AG09319 (cell line): Measurements from ENCODE around the gene RFFL.

Experiments
- DNase-seq: peaks from one replicate; pipeline ENCODE4 v3.0.0-alpha.2; 2010; ENCODE audit warnings: low read depth; ENCODE audit errors: extremely low read depth
- TF ChIP-seq, protein P1 (sequence below): IDR thresholded peaks from 2 replicates; pipeline ENCODE4 v1.5.1; 2011; ENCODE audit warnings: low read depth, mild to moderate bottlenecking, inconsistent platforms, low read length, moderate library complexity

Gene RFFL

DNA sequence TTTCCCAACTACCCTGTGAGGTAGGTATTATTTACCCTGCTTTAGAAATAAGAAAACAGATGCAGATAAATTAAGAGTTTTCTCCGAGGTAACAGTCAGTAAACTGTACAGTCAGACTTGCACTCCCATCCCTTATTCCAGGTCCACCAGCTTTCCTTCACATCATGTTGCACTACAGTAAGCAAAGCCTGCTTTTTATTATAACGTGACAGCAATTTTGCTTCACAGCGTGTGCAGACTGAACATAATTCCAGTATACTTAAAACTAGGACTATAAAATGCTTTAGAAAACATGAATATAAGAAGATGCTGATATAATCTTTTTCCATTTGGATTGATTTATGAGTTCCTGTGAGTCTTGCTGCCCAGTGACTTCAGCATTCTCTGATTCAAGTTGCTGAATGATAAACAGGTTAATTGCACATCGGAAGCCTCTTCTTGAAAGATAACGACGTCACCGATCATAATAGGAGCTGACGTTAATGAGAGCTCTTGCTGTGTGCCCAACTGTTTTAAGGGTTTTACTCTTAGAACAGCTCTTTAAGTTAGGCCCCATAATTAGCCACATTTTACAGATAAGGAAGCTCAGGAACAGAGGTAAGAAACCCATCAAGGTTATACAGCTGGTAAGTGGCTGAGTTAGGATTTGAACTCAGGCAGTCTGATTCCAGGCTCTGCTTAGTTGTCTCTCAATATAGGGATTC is 81.8 kb downstream of the RFFL start:
- no peak for DNase-seq
- TF ChIP-seq, protein P1, sequence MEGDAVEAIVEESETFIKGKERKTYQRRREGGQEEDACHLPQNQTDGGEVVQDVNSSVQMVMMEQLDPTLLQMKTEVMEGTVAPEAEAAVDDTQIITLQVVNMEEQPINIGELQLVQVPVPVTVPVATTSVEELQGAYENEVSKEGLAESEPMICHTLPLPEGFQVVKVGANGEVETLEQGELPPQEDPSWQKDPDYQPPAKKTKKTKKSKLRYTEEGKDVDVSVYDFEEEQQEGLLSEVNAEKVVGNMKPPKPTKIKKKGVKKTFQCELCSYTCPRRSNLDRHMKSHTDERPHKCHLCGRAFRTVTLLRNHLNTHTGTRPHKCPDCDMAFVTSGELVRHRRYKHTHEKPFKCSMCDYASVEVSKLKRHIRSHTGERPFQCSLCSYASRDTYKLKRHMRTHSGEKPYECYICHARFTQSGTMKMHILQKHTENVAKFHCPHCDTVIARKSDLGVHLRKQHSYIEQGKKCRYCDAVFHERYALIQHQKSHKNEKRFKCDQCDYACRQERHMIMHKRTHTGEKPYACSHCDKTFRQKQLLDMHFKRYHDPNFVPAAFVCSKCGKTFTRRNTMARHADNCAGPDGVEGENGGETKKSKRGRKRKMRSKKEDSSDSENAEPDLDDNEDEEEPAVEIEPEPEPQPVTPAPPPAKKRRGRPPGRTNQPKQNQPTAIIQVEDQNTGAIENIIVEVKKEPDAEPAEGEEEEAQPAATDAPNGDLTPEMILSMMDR: no peak

DNA sequence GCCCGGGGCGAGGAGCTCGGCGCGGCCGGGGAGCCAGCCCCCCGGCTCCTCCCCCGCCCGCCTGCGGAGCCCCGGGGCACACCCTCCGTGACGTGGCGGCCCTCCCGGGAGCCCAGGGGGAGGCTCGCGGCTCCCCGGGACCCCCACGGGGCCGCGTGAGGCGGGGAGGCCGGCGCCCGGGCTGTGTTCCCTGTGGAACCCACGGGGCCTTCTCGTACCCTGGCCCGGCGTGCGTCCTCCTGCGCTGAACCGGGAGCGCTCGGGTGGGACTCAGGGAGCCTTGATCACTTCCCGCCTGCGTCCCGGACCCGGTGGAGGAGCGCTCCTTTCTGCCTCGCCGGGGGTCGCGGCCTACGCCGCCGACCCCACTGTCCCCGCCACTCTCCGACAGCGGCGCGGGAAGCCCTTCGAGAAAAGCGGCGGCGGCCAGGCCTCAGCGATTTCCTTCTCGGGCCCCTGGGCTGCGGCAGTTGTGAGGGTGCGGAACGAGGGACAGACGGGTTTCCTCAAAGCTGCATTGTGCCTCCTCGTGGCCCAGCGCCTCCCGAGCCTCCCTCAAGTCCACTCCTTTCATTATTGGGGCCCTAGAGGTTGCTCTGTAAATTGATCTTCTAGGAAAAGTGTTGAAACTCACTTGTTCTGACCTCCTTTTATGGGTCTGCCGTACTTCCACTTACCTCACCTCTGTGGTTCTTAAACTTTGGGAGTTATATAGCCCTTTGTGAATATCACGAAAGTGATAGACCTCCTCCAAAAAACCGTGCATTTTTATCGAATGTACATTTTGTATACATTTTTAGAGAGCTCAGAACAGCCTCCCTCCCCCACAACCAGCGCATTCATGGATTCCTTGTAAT is 82.6 kb downstream of the RFFL start:
- peak; percentile 58 for DNase-seq
- TF ChIP-seq, protein P1: peak; percentile 48

DNA sequence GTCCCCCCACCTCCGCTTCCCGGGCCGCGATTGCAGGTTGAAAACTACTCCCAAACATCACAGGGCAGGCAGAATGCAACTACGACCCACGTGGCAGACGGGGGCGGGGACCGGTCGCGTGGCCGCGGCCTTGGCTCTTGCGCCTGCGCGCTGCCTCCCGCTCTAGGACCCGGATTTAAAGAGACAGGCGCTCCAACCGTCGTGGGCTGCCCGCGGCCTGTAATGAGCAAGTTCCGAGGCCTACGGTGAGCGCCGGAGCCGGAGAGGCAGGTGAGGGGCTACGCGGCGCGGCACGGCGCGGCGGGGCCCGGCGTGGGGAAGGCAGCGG is 83.2 kb downstream of the RFFL start, which contains the start of gene LIG3:
Gene LIG3, plus strand, starts transcription at position 160 of the 328 bp plus-strand sequence. CDS start 2,494 bp downstream, outside the sequence.
- TF ChIP-seq, protein P1: no peak
- peak; percentile 85 for DNase-seq

DNA sequence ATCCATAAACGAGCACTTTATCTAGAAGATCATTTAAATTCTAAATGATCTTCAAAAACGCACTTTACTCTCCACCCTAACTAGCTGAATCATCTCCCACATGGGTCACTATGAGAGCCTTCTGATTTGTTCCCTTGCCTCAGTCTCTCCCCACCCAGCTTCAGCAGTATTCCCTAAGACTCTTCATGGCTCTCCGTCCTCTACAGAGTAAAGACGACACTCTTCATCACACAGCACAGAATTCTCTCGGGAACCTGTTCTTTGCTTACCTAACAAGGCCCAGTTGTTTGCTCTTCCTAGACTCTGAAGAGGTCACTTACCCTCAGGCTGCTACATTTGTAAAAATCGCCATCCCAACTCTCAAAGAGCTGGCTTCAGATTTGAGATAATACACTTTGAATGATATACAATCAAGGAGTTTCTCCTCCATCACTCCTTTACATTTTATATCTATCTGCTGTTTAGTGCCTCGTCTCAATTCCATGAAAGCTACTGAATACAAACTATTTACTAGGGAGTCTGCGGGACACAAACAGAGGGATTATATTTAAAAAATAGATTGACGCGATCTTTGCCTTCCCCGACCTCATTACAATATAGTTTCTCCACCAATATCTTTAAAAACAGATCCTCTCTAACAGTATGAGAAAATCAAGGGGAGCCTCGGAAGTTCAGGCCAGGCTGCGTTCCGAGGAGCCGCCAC is 83.7 kb downstream of the RFFL start:
- no peak for DNase-seq
- TF ChIP-seq, protein P1: no peak

DNA sequence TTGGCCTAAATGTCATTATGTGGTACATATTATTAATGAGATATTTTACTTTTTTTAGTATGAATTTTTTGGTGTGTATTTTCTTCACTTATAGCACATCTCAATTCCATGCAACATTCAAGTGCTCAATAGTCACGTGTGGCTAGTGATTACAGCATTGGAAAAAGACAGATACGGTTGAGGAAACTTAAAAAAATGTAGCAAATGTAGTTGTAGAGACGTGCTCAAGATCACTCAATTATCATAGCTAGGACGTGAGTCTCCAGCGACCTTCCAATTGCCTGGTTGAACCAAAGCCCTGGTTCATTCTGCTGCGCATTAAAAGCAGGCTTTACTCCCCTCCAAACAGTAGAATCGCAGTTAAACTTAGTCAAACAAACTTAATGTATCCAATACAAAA is 84.4 kb downstream of the RFFL start:
- DNase-seq: no peak
- TF ChIP-seq, protein P1: no peak

DNA sequence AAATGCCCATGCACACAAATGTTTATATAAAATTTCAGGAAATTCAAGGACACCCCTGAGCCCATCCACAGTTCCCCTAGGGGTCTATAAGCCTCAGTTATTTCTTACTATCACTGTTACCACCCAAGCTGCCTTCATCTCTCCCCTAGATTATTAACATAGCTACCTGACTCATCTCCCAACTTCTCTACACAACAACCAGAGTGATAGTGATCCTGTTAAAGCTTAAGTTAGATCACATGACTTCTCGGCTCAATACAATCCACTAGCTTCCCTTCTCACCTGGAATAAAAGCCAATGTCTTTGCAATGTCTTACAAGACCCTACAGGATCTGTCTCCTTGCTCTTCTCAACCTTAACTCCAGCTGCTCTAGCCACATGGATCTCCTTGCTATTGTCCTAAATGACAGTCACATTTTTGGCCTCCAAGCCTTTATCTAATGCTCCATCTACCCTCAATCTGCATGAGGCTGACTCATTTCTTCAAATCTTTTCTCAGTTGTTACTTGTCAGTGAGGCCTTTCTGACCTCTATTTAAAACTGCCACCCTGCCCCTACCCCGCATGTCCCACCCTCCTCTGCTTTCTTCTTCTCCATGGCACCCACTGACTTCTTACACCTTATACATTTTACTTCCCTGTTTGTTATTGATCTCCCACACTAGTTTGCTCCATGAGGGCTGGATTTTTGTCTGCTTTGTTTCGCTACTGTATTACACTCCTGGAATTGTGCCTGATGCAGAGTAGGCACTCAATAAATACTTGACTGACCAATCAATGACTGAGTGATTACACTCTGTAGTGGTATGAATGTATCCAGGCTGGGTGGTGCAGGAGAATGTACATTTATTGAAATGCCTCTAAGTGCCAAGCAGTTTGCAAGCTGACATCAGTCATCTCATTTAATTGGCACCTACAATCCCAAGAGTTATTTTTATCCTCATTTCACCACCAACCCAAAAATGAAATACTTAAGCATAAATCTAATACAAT is 88.4 kb downstream of the RFFL start:
- TF ChIP-seq, protein P1: no peak
- no peak for DNase-seq
